ENCODE data around the gene KIAA1217.

The KIAA1217 gene

DNA sequence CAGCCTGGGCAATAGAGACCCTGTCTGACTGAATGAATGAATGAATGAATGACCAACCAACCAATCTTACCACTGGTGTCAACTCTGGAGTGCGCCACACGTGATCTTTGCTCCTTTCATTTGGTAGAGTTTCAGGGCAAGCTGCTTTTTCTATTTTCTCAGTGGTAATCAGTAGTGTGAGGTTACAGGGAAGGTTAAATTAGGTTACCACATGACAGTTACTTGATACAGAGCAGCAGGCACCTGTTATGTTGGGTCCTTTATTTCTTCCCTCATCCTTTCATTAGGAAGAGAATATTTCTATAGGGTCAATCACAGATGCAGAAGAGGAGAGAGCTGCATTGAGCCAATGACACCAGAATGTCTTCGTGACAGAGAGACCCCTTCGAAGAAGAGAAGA is 167.8 kb downstream of the KIAA1217 start:
- no peak for DNase-seq

DNA sequence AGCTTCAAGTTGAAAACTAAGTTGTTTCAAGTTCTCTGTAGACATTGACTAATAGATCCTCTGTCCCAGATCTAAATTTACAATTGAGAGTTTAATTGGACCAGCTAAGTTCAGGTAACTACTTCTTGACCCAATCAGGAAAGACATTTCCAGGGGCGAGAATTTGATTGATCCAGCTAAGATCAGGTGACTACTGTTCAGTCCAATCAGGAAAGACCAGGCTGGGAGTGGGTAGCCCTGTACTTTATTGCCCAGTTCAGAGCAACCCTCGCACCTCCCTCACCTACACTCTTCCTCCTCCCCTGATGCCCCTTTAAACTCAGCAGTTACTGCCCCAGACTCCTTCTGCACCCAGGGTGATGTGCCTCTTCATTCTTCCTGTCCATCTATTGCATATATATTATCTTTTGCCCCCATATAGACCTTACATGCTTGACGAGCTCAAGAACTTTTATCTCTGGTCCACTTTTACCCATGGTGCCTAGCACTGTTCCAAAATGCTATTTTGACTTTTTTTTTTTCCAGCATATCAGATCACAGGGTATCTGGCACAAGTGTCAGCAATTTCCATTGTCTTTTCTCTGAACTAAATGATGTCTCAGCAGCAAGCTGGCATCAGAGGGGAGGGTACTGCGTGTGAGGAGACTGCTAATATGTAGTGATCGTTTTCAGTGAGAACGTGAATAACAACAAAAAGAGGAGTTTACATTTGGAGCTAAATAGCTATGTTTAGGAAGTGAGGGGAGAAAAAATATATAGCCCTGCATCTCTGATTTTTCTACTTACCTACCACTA is 169.4 kb downstream of the KIAA1217 start:
- DNase-seq, result no peak

DNA sequence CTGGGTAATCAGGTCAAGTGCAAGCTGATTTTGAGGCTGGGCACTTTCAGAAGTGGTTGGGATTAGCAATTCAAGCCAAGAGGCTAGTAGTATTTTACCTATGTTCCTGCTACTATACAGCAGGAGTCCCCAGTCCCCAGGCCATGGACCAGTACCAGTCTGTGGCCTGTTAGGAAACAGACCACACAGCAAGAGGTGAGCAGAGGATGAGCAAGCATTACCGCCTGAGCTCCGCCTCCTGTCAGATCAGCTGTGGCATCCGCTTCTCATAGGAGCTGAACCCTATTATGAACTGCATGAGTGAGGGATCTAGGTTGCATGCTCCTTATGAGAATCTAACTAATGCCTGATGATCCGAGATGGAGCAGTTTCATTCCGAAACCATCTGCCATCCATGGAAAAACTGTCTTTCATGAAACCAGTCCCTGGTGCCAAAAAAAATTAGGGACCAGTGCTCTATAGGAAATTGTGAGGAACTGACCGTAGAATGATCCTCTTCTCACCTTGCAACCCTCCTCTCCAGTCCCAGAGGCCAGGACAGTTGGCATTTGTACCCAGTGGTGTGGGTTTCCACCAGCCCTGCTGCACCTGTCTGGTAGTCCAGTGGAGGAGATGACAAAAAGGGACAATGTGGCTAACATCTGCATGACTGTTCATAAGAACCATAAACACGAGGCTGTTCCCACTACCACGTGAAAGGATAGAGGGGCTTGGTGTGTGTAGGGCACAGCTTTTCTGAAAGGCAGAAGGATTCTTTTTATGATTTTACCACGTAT is 172.5 kb downstream of the KIAA1217 start:
- DNase-seq, result no peak

DNA sequence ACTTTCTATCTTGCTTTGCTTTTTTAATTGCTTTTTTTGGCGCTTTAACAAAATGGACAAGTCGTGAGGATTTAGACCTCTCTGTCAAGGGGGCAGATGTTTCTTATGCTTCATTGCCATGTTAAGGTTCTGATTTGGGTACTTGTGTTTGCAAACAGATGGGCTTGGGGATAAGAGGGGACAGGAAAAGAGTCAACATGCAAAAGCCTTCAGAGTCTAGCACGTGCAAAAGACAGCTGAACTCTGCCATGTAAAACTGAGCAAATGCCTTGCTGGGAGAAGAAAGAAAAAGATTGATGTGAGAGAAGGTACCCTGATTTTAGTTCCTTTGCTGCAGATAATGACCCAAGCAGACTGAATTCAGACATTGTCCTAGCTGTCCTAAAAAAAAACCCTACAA is 173.1 kb downstream of the KIAA1217 start:
- no peak for DNase-seq

DNA sequence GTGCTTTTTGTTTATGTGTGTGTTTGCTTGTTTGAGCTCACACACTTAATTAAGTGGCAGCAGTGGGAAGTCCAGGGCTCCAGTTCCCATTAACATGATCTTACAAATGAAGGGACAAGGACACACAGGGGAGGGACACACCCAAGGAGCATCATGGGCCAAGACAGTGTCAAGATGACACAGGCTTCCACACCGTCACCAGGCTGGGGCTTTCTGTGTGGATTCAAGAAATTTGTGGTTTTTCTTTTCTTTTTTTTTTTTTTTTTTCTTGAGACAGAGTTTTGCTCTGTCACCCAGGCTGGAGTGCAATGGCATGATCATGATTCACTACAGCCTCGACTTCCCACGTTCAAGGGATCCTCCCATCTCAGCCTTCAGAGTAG is 173.6 kb downstream of the KIAA1217 start:
- no peak for DNase-seq

DNA sequence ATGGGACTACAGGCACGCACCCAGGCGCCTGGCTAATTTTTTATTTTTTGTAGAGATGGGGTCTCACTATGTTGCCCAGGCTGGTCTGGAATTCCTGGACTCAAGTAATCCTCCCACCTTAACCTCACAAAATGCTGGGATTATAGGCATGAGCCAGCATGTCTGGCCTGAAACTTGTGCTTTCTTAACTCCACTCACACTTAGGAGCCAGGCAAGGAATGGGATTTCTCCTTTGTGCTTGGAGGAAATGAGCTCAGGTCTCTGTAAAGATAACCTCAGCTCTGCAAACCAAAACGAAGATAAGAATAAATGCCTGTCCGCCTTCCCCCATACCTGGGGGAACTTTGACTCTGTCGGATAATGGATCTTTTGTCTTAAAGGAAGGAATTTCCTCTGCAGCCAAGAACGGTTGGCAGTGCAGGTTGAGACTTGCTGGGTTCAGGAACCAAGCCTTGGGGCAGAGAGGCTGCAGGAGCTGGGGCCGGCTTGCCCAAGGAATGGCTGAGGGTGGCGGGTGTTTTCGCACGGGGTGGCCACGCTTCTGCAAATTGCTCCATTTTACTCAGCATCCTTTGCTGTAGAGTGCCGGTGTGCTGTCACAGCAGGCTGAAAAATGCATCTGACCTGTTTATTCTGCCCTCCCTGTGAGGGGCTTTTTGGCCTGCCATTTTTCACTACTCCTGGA is 174.2 kb downstream of the KIAA1217 start:
- DNase-seq, result no peak

DNA sequence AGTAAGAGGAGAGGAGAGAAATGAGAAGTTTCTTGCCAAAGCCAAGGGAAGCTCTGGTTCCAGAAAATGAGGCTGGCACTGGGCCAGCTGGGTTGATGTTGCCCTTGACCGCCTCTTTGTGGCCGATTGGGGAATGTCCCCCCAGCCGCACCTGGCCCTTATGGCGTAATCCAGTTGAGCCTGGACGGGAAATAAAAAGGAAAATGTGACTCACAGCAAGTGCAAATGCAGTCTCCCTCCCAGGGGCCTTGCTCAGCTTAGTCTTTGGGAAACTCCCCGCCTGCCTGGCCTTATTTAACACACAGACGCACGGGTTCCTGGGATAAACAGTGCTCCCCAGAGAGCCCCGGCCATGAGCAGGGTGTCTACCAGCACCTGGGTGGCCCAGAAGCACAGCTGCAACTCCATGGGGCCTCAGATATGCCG is 174.8 kb downstream of the KIAA1217 start:
- DNase-seq, result peak; percentile 35

DNA sequence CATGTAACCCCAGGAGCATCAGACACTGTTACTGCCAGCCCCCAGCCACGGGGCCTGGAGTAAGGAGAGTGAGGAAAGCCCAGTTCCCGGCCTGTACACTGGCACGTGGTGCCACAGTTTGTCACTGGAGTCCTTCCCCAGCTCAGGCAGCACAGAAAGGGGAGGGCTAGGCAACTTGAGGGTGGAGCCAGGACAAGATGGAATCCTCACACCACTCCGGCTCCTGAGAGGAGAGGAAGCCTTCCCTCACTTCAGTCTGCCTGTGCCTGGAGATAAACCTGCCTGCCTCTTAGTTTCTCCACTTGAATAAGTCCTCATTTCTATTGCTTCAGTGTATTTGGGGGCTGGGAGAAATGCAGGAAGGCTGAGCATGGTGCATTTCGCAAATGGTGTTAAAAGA is 176.0 kb downstream of the KIAA1217 start:
- DNase-seq, result no peak

DNA sequence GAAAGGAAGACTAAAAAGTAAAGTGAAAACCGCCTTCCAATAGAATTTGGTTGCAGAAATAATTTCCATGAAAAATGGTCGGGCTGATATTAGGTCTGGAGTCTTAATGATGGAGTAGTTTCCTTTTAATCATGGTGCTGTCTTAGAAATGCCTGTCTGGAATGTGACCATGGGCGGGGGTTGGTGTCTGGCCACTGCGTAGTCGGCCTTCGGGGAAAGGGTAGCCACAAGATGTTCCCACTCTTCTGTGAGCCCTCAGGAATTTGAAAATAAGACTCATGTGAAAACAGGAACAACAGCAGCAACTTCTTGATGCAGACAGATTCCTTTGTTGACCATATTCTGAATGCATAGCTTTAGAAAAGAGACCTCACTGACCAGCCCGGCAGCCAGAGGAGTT is 176.8 kb downstream of the KIAA1217 start:
- DNase-seq, result no peak

DNA sequence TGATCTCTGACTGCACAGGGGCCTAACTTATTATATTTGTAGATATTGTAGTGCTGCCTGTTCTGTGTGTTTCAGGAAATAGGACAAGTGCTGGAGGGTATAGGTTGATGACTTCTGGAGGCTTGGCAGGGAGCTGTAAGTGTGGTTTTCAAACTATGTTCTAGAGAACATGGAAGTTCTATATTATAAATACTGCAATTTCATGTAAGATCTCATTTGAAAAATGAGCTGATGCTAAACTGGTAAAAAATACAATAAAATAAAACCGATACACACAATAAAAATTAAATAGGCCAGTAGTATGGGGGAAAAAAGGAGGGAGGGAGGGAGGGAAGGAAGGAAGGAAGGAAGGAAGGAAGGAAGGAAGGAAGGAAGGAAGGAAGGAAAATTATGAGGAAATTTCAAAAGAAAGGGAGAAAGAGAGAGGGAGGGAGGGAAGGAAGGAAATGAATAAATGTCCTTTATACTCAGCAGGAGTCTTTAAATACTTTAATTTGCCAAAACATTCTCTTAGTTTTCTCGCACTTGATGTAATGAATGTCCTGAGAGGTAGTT is 181.3 kb downstream of the KIAA1217 start:
- no peak for DNase-seq

DNA sequence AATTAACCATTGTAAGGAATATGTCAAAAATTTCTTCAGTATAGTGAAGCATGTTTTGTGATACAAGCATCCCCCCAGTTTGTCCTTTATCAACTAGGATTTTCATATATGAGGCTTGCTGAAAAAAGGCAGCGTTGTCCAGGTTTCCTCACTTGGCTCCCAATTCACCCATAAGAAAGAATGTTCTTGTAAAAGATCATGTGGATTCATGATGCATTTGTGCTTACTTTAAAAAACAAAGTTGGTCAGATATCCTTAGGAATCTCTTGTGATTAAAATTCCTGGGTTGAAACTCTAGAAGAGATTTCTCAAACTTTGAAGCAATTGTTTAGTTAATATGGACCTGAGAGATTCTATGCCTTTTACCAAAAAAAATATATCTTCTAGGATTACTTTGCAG is 181.8 kb downstream of the KIAA1217 start:
- DNase-seq, result no peak

DNA sequence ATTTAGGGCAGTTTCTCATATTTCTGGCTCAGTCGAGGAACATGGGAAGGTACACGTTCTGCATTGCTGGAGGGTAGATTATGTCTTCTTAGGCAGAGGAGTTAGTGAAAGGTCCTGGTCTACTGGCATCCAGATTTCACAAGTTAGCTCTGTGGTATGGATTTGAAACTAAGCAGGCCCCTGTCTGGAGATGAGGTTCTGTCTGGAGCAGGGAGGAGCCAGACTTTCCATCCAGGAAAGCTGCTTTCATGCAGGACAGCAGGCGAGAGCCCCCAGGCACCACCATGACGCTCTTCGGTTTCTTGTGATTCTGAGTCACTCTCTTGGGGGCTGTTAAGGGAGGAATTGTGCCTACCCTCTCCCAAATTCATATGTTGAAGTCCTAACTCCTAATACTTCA is 184.3 kb downstream of the KIAA1217 start:
- DNase-seq, result no peak

DNA sequence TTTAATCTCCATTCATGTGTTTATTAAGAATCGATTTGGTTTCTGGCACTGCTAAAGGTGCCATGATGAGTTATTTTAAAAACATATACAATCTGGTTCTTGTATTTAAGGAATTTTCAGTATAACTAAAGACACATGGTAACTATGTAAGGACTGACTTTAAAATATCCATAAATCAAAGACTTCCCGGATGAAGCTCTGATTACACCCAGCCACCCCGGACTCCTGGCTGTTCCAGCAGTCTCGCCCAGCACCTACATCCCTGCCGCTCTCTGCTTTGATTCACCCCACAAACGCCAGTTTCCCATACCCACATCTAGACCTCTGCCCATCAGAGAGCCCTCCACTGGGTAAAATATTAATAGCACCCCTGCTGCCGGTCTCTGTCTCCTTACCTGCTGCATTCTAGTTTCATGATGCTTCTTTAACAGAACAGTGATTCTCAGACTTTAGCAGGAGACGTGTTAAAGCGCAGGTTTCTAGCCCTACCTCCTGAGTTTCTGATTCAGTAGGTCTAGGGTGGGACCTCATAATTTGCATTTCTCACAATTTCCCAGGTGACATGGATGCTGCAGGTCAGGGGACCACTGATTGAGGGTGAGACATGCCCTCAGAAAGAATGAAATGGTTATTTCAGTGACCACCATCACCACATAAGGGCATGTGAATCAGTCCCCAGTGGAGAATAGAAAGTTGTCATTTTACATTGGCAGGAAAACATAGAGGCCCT is 185.7 kb downstream of the KIAA1217 start:
- no peak for DNase-seq

DNA sequence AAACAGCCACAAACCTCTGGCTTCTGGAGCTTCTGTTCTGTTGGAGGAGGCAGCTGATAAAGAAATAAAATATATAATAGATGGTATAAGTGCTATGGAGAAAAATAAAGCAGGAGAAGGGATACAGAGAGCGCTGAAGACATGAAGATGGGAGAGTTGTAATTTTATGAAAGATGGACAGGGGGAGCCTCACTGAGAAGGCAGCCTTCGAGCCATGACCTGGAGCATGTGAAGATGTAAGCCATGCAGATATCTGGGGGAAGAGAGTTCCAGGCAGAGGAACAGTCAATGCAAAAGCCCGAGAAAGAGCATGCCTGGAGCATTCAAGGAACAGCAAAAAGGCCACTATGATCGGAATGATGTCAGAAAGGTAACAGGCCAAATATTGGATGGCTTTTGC is 187.5 kb downstream of the KIAA1217 start:
- DNase-seq, result no peak

DNA sequence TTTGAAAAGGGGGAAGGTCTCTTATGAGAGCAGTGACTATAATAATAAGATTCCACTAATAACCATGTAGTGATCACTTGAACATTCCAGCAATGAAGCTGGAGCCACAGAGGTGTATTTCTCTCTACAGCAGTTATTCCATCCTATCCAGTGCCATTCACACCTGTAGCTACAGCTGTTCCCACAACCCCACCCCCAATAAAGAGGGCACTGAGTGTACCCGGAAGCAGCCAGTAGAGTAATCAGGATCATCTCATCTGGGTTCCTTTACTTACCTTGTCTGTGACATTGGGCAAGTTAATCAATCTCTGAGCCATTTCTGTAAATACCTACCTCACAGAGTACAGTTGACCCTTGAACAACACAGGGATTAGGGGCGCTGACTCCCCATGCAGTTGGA is 188.7 kb downstream of the KIAA1217 start:
- no peak for DNase-seq

DNA sequence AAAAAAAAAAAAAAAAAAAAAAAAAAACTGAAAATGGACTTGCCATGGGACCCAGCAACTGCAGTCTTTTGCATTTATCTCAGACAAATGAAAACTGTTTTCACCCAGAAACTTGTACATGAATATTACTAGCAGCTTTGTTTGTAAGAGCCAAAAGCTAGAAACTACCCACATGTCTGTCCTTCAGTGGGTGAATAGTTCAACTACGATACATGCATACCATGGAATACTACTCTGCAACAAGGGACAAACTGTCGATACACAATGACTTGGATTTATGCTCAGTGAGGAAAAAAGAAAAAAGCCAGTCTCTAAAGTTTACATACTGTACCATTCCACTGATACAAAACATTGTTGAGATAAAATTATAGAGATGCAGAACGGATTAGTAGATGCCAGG is 195.6 kb downstream of the KIAA1217 start:
- DNase-seq, result no peak

DNA sequence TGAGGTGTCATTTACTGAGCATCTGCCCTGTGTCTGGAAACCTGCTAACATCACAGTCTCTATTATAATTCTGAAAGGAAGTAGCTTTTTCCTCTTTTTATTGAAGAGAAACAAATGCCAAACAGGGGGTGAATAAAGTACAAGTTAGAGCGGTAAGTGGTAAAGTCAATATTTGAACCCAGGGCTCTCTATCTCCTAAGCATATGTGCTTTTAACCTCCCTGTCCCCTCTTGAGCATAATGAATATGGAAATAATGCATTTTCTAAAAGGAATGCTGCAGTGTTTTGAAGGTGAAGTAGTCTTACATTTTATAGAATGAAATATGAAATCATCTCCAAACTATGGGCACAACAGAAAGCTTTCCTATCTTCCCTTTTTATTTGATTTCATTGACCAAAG is 196.7 kb downstream of the KIAA1217 start:
- no peak for DNase-seq

DNA sequence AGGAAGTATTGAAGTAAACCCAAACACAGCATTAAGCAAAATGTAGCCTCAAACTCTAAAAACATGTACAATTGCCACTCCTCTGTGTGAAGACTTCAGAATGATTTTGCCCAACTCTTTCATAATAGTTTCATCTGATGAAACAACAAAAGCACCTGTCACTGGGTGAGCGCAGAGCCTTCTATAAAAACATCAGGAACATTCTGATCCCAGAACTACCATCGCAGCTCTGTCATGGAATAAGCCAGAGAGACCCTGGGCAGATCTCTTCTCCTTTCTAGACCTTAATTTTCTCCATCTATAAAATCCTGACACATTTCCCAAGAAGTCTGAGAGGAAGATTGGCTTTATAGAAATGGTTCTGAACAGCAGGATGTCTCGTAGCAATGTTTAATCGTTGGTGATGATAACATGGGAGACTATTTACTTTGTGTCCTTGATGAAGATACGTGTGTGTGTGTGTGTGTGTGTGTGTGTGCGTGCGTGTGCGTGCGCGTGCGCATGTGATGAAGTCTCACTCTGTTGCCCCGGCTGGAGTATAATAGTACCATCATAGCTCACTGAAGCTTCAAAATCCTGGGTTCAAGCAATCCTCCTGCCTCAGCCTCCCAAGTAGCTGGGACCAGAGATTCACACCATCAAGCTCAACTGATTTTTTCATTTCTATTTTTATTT is 198.0 kb downstream of the KIAA1217 start:
- no peak for DNase-seq

DNA sequence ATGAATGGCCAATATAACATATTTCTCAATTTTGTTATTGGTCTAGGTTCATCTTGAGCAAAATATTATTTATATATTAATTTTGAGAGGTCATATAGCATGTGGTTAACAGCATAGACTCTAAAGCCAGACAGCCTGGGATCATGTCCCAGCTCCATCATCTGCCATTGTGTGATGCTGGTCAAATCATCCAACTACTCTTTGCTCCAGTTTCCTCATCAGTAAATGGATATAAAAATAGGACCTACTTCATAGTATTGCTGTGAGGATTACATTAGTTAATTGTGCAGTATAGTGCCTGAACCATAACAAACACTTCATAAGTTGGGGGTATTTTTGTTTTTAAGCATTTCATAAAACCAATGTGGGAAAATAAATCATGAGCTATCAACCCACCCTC is 199.0 kb downstream of the KIAA1217 start:
- DNase-seq, result no peak

DNA sequence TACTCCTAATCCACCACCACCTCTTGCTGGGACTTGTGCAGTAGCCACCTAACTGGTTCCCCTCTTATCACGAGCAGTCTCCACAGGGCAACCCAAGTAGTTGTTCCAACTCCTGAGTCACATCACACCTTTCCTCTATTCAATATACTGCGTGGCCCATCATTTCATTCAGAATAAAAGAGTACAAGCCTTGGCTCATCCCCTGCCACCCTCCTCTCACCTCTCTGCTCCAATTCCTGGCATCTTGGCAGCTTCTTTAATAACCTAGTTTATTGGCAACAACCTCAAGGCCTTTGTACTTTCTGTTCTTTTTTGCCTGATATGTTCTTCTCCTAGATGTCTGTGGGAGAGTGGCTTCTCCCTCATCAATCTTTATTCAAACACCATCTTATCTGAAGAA is 199.4 kb downstream of the KIAA1217 start:
- no peak for DNase-seq

DNA sequence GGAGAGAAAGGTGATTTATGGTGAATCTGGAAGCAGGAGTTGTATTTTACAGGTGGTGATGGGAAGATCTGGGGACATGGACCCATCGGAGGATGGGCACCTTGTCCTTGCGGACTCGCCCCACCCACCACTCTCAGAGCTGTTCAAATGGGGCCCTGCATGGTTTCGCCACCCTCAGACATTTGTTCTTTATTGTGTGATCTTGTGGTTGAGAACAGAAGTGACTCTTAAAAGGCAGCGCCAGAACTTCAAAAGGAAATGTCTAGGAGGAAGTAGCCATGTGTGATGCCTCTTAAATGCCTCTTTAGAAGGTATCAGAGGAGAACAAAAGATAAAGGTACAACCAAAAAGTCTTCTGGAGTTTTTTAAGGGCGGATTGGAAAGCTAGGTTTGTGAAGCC is 205.7 kb downstream of the KIAA1217 start:
- no peak for DNase-seq

DNA sequence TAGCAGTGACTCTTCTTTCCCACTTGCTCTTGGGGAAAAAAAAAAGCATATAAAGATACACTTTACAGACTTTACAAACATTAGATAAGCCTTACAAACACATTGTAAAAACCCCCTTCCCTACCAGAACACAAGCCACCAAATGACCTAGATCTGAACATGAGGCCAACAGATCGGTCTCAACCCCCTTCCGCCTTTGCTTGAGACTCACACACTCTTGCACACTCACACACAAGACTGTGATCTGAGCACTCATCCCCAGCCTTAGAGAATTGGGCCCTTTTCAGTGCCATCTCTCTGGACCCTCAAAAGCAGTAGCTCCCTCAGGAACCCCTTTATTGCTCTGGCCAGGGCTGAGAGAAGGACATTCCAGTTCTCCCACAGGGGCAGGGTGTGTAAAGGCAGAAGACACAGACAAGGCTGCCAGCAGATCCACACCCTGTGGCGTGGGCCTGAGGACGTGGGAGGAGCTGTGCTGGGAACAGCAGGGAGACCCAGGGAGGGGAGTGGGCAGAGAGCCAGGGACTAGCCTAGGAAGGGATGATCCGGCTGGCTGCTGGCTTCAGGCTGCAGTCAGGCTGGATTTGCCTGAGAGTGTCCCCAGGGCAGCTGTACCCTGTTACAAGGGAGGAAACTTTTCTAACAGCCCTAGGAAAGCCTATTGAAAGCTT is 206.7 kb downstream of the KIAA1217 start:
- DNase-seq, result no peak

Data from KG1 (cell line).